Uterus (tissue), 2 donors: Measurements from ENCODE around the gene TWSG1.

Experiments used
- CTCF ChIP-seq, 4 experiments: fragments of 200-600 bp in 2 of 4; fragments of 450-650 bp in 2 of 4; sonication (generic) in 2 of 4; IDR thresholded peaks; one replicate each; pipeline ENCODE4 v1.5.1; 2016 to 2019; ENCODE audit warnings: antibody characterized with exemption in 4 of 4, mild to moderate bottlenecking in 2 of 4, moderate library complexity in 1 of 4
- POLR2A ChIP-seq, 2 donors: fragments of 450-650 bp; IDR thresholded peaks; one replicate each; pipeline ENCODE4 v1.6.1; 2016; ENCODE audit warnings: antibody characterized with exemption in 2 of 2, mild to moderate bottlenecking in 1 of 2, moderate library complexity in 1 of 2

- TF ChIP-seq CTCF (IDR thresholded peaks at IDR 0.05): no peak
- no peak for TF ChIP-seq POLR2A (IDR thresholded peaks at IDR 0.05)
Observed at GRCh38 chr18:9346775-9347174, 12.2 kb downstream of the TWSG1 start.
